ENCODE data around the gene TCEA3. TPM values are rescaled to one million over a fixed set of nuclear protein-coding genes. Genes with fewer than 3 reads are reported as not detected.

Gene TCEA3
- total and polyA plus RNA-seq, 2 of the 4 experiments (the other 2 are of a cell fraction), result 3.0 to 6.3 TPM

GRCh38 chr1:23462766-23463165, 38.2 kb upstream of the TCEA3 start:
- H2AFZ ChIP-seq (replicated peaks; ENCODE audit: low read length, poor library complexity), result no peak overlapping the region
- no peak overlapping the region for H2BK15ac ChIP-seq (ENCODE audit: low read depth, low read length)
- no peak for DNase-seq
- H3K36me3 ChIP-seq (ENCODE audit: control insufficient read depth, insufficient read depth, low read length), result no peaks in the 10 kb centered on the region; the same call in 1 of the 2 replicates
- dilution Hi-C loops (cut with HindIII; ENCODE audit: low sequenced_read_pairs, unreplicated experiment), result no loop called here
- H3K9me1 ChIP-seq (ENCODE audit: insufficient read depth, low read length), result peaks cover 5% of the 10 kb centered on the region
- TF ChIP-seq RAD21 (IDR thresholded peaks at IDR 0.05; ENCODE audit: low read length), result no peak
- no peak for TF ChIP-seq USF2 (IDR thresholded peaks at IDR 0.05; ENCODE audit: low read depth, low read length)
- no peak for TF ChIP-seq CTCF (conservative IDR thresholded peaks at IDR 0.05; ENCODE audit: low read depth, low read length)
- no peak for TF ChIP-seq POLR2A (IDR thresholded peaks at IDR 0.05; ENCODE audit: low read depth, low read length)
- TF ChIP-seq NFE2L2 (IDR thresholded peaks at IDR 0.05; ENCODE audit: low read depth, low read length), result no peak
- TF ChIP-seq BHLHE40 (IDR thresholded peaks at IDR 0.05; ENCODE audit: low read depth, low read length), result no peak
- in situ Hi-C loops (cut with MboI; ENCODE audit: low sequenced_read_pairs), result no loop called here
- peak overlapping the region; percentile 78; the same call in 1 of the 2 replicates for H3K23ac ChIP-seq (ENCODE audit: low read depth, low read length)
- H3K18ac ChIP-seq (ENCODE audit: low read depth, low read length), result no peak overlapping the region
- intact Hi-C loops (cut with micrococcal nuclease), result no loop called here
- no peak overlapping the region for H2AK5ac ChIP-seq (ENCODE audit: low read depth, low read length)
- H4K91ac ChIP-seq (ENCODE audit: insufficient read depth, low read depth, low read length), result no peak overlapping the region
- no peak overlapping the region for H2BK120ac ChIP-seq (ENCODE audit: low read depth, low read length)
- H4K8ac ChIP-seq (ENCODE audit: low read depth in 2 of 2, low read length in 2 of 2), result no peak overlapping the region
- H3K14ac ChIP-seq (replicated peaks; ENCODE audit: low read depth, low read length), result no peak overlapping the region; the same call in 1 of the 2 replicates
- no peak overlapping the region for H4K5ac ChIP-seq (ENCODE audit: low read depth, low read length)
- 100% methylated on average over 1 of the region's 2 CpGs; no CpG with 5 or more reads in 1 of the 2 experiments for WGBS, 2 experiments (ENCODE audit: extremely low coverage in 2 of 2, insufficient read length in 1 of 2)
- H3K56ac ChIP-seq (ENCODE audit: extremely low read depth, insufficient read depth, low read length), result no peak overlapping the region
- no peak overlapping the region for H2BK5ac ChIP-seq (ENCODE audit: low read depth, low read length, poor library complexity, severe bottlenecking)
- H3K79me1 ChIP-seq (ENCODE audit: low read depth in 1 of 2, low read length in 2 of 2), result peaks cover 3 to 42% of the 10 kb centered on the region in 2 experiments
- no peaks in the 10 kb centered on the region for H3K27me3 ChIP-seq (ENCODE audit: control insufficient read depth, insufficient read depth, low read length)
- H3K4me2 ChIP-seq (ENCODE audit: low read depth, low read length), result no peak overlapping the region
- peaks cover 15% of the 10 kb centered on the region; the same call in 1 of the 2 replicates for H4K20me1 ChIP-seq (ENCODE audit: insufficient read depth, low read length)
- ChIA-PET POLR2A (ENCODE audit: unreplicated experiment) (no interaction called here), CTCF (no interaction called here)
- H2BK20ac ChIP-seq (ENCODE audit: low read depth, low read length), result no peak overlapping the region
- no peak overlapping the region for H3K27ac ChIP-seq (ENCODE audit: insufficient read depth, low read length)
- ATAC-seq (ENCODE audit: low read depth), result no peak
- H2AK9ac ChIP-seq (replicated peaks; ENCODE audit: low read depth, low read length, poor library complexity), result peak overlapping the region; percentile 61
- H3K9me3 ChIP-seq (ENCODE audit: control insufficient read depth, insufficient read depth, low read length), result no peaks in the 10 kb centered on the region
- 0 out of 2 replicates have a peak overlapping the region, but pooled peaks have one; percentile 27 for H3K4ac ChIP-seq (ENCODE audit: low read depth, low read length)
- no peak overlapping the region for H3K9ac ChIP-seq (ENCODE audit: low read depth, low read length)
- no peaks in the 10 kb centered on the region for H3K4me1 ChIP-seq (ENCODE audit: control insufficient read depth, insufficient read depth, low read length)
- no TSS peak for BruUV-seq (replicated peaks)
- H3K4me3 ChIP-seq (ENCODE audit: insufficient read depth, low read depth, low read length), result no peak overlapping the region

Data from IMR-90 (cell line).